IPS-11a (cell line): Measurements from ENCODE around the gene ZBTB47.

Source experiments
- H3K4me3 ChIP-seq: one replicate; pipeline ENCODE4 v1.5.1; 2013; ENCODE audit warnings: low read depth, low read length, control low read depth

ZBTB47 gene

DNA sequence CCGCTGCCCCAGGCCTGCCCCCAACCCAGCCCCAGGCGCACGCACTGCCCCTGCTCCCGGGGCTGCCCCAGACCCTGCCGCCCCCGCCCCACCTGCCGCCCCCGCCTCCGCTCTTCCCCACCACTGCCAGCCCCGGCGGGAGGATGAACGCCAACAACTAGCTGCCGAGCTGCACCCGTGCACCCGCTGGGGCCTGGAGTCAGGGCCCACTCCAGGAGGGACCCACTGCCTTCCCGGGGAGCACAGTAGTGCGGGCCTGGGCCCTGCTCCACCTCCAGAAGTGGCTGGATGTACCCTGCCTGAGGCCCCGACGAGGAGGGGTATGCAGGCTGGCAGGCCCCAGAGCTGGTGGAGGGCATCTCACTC, 10.9 kb downstream of the ZBTB47 start:
- H3K4me3 ChIP-seq, result no peak overlapping the region

DNA sequence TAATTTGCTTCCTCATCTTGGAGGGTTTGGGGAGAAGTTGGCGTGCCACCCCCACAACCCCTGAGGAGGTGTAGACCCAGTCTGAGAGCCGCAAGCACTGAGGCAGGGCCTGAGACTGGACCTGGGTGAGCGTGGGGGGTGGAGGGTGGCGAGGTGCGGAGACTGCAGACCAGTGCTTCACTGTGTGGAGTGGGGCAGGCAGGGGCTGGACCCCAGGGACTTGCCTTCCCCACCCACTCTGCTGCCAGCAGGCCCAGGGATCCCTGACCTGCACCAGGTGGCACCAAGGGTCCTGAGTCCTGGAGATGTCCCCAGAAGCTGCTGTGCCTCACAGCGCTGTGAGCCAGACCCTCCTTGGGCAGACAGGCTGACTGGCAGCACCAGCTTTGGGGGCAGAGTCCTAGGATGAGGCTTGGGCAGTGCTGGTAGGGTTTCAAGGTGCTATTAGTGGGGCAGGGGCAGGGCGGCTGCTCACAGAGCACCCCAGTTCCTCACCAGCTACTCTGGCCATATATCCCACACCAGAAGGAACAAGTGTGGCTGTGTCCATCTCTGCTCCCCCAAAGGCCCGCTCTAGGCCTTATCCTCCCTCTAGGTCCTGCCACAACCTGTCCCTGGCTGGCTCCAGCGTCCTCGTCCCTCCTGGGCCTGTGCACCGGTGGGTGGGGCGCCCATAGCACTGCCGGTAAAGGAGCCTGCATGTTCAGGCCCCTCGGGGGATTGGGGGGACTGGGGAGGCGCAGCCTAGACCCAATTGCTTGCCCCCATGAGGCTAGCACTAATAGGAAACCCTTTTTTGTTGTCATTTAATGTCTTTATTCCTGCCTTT, 11.8 kb downstream of the ZBTB47 start:
- H3K4me3 ChIP-seq, result no peak overlapping the region

DNA sequence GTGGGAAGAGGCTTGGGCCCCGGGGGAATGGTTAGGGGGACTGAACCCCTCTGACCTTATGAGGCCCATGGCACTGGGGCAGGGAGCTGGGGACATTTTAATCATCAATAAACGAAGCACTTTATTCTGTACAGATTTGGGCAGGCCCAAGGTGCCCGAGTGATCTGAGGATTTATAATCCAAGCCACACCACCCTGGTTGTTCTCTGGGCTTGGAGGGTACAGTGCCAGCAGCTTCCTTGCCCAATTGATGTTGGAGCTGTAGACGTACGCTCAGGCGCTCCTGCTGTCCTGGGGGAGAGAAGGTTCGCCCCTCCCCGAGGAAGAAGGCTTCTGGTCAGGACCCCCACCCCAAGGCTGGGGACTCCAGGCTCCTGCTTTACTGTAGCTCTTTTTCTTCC, 12.5 kb downstream of the ZBTB47 start:
- H3K4me3 ChIP-seq, result no peak overlapping the region

DNA sequence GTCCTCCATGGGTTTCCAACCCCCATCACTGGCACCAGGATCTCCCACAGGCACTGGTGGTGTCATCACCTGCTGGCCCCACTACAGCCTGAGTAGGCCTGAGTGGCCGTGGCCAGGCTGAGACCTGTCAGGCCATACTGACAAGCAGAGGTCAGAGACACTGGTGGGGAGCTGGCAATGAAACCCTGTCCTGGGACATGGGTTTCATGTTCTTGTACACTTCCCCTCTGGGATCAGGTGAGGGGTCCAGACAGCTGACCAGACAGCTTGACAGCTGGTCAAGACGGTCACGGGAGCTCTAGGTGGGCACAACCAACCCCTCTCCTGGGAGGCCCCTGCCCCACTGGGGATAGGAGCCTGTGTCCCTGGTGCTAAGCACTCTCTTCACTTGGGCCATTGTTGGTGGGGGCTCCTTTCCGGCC, 13.1 kb downstream of the ZBTB47 start:
- H3K4me3 ChIP-seq, result no peak overlapping the region

DNA sequence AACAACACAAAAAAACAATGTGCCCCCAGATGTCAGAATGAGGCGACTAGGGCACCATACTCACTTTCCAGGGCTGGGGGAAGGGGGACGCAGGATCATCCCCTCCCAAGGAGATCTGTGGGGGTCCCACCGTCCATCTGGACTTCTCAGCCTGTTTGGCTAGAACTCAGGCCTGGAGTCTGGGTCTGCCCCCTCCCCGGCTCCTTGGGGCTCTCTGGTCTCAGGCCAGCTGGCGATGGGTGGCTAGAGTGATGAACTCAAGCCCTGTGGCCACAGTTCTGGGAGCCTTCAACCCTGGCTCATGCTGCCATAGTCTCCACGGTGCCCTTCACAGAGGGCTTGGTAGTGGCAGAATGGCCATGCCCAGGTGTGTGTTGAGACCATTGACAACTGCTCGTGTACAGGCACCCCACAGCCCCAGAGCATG, 13.6 kb downstream of the ZBTB47 start:
- H3K4me3 ChIP-seq, result no peak overlapping the region

DNA sequence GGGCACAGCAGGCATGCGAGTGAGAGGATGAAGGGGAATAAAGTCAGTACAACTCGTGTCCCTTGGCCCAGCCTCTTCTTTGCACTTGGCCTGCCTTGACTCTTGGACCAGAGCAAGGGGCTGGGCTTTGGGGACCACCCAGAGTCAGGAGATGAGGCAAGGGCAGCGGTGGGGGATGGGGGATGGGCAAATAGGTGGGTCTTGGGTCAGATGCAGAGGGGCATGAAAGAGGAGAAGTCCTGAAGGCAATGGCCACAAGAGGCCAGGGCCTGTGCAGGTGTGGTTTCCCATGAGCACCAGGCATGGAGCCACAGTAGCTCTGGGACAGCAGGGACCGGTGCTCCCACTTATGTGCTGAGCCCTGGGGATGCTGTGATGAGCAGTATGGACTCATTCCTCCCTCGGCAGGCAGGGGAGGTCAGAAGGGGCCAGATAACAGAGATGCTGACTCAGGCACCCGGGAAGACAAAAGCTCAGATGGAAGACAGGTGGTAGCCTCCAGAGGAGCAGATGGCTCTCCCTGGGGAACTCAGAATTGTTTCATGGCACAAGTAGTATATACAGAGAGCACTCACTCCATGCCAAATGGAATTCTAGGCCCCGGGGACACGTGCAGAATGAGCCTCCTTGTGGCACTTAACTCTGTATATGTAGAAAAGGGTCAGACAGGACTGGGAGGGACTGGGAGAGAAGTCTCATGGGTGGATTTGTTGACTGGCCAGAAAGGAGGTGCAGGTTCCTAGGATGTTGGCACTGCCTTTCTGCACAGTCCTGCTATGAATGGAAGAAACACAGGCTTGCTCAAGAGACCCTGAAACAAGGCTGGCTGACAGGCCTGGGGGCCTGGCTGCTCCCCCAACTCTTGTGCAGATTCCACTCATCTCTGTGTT, 14.3 kb downstream of the ZBTB47 start:
- H3K4me3 ChIP-seq, result no peak overlapping the region

DNA sequence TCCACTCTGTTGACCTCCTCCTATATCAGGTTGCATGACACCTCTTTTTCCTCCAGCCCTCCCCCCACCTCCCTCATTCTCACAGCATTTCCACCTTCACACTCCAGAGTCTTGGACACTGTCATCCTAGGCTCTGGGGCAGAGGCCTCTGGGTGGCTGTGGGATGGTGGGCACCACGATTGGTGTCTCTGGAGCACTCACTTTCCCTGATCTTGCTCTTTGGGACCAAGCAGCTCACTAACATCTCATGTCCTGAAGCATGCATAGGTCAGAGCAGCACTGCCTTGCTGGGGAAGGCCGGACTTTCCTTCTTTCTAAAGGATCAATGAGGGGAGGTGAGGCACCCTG, 14.9 kb downstream of the ZBTB47 start:
- H3K4me3 ChIP-seq, result no peak overlapping the region

DNA sequence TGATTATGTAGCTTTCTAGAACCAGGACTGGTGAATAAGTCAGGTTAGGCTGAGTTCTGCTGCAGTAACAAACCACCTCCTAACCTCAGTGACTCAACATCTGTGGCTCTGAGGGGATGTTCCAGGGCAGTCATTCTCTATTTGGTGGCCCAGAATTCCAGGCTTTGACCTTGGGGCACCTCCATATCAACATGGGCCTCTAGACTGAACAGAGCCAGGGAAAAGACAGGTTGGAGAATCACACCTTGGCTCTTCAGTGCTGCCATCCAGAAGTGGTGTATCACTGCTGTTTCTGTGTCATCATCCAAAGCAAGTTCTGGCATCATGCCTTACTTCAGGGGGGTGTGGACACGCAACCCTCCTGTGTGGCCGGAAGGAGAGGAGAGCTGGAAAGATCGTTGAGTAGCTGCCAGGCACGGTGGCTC, 15.3 kb downstream of the ZBTB47 start:
- no peak overlapping the region for H3K4me3 ChIP-seq

DNA sequence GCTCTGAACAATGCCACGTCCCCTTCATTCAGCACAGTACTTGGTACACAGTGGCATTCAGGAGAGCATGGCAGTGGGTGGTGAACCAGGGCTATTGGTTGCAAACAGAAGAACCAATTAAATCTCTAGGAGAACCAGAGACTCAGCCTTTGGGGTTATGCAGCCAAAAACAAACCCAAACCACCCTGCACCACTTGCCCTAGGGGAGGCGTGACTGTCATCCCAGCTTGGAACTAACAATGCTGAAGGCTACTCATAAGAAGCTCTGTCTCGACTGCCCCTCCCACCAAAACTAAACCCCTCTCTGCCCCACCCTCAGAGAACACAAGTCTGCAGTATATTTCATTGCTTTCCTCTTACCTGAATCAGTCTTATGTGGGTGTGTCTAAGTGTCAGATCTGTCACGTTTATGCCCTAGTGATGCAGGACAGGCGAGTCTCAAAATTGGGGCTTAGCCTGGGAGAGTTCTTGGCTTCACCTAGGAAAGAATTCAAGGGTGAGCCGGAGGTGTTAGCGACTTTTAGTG, 16.6 kb downstream of the ZBTB47 start:
- H3K4me3 ChIP-seq, result no peak overlapping the region

DNA sequence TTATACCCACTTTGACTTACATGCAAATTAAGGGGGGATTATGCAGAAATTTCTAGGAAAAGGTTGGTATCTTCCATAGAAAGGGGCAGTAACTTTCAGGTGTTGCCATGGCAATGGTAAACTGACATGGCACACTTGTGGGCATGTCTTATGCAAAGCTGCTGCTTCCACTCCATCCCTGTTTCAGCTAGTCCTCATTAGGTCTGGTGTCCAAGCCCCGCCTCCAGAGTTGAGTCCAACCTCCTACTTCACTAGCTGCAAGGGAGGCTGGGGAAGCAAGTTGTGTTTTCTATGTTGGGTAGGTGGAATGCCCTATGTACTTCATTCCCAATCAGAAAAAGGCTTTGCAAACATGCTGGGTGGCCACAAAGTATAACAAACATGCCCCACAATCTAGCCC, 17.2 kb downstream of the ZBTB47 start:
- H3K4me3 ChIP-seq, result no peak overlapping the region

DNA sequence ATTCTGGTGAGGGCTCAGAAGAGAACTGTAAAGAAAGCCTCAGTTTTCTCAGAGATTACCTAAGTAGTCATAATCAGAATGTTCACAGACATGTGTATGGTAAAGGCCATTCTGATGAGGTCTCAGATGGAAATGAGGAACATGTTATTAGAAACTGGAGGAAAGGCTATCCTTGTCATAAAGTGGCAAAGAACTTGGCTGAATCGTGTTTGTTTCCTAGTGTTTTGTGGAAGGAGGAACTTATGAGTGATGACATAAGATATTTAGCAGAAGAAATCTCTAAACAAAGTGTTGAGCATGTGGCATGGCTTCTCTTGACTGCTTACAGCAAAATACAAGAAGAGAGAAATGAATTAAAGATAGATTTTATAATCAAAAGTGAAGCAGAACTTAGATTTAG, 19.0 kb downstream of the ZBTB47 start:
- H3K4me3 ChIP-seq, result no peak overlapping the region

DNA sequence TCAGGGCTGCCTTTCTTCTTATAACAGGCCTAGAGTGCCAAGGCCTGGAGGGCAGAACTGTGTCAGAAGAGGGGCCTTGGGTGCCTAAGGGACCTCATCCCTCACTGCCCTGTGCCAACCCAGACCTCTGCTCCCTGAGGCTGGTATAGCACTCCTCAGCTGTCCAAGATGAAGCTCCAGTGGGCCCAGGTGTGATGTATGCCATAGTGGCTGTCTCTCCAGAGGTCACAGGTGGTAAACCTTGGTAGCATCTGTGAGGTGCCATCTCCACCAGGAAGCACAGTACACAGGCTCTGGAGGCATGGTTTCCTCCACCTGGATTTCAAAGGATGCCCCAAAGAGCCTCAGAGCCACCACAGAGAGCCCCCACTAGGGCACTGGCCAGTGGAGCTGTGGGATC, 19.6 kb downstream of the ZBTB47 start:
- H3K4me3 ChIP-seq, result no peak overlapping the region

DNA sequence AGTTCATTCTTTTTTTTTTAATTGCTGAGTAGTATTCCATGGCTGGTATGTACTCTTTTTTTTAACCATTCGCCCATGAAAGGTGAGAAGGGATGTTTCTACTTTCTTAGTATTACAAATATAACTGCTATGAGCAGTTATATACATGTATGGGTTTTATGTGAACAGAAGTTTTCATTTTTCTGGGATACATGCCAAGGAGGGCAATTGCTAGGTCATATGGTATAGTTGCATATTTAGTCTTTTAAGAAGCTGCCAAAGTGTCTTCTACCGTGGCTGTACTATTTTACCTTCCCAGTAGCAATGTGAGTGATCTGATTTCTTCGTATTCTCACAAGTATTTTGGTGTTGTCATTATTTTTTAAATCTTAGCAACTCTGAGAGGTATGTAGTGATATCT, 20.6 kb downstream of the ZBTB47 start:
- no peak overlapping the region for H3K4me3 ChIP-seq

DNA sequence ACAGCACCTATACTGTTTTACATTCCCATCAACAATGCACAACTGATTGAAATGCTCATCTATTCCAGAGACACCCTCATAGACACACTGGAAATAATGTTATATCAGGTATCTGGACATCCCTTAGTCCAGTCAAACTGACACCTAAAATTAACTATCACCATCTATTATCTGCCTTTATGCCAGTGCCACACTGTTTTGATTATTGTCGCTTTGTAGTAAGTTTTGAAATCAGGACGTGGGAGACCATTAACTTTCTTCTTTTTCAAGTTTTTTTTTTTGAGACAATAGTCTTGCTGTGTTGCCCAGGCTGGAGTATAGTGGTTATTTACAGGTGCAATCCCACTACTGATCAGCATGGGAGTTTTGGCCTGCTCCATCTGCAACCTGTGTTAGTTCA, 22.4 kb downstream of the ZBTB47 start:
- no peak overlapping the region for H3K4me3 ChIP-seq

DNA sequence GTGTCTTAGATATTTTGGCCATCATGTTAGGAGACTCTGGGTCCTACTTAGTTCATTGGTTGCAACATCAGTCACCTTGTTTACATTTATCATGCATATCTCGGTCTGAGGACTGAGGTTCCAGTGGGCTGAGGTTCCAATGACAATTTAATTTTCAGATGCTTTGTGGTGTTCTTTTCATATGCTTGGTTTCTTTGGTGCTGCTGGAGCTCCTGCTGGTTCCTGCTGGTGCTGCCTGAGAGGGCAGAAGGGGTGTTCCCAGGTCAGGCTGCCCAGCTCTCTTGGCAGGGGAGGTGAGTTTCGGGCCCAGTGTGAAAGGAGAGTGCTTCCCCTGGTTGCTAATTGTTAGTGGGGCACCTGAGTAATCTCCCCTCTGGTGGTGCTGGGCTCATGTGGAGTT, 24.9 kb downstream of the ZBTB47 start:
- no peak overlapping the region for H3K4me3 ChIP-seq

DNA sequence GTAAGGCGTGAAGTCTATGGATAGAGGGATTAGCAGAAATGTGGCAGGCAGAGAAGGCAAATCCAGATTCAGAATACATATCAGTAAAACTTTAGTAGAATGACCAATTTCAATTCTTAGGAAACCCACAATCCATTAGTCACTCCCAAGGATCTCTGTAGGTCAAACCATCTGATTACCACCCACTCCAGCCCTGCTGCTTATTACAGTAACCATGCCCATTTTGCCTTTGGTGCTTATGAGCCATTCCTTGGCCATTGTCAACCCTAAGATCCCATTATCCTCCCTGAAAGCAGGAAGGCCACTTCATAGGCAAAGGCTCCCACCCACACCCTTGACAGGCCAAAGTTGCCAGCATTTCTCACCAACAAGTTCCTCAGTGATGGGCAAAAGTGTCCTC, 26.8 kb downstream of the ZBTB47 start:
- H3K4me3 ChIP-seq, result no peak overlapping the region

DNA sequence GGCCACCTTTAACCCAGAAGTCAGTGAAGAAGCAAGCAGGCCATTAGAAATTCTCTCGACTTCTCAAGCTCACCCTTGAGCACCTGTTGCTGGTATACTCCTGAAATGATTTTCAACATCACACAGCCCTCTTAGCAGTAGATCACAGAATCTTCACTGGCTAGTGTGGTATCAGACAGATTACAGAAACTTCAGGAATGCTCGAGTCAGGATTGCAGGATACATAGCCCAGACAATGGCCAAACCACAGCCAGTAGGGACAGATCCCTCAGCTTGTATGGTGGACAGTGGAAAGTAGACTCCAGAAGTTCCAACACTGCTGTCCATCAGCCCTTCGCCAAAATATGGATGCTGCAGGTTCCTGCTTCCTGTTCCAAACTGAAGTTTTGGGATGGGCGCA, 27.3 kb downstream of the ZBTB47 start:
- H3K4me3 ChIP-seq, result no peak overlapping the region

DNA sequence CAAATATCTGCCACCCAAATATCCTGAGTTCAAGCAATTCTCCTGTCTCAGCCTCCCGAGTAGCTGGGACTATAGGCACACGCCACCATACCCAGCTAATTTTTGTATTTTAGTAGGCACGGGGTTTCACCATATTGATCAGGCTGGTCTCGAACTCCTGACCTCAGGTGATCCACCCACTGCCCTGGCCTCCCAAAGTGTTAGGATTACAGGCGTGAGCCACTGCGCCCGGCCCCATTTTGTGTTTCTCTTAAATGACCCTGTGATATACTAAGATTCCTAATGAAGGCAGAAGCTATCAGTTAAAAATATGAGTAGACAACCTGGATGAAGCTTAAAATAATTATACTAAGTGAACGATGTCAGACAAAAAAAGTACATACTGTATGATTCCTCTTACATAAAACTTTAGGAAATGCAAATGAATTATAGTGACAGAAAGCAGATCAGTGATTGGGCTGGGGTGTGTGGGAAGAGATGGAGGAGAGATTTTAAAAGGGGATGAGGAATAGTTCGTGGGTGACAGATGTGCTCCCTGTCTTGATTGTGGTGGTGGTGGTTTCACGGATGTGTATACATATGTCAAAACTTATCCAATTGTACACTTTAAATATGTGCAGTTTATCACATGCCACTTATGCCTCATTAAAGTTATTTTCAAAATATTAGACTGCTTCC, 28.0 kb downstream of the ZBTB47 start:
- no peak overlapping the region for H3K4me3 ChIP-seq

DNA sequence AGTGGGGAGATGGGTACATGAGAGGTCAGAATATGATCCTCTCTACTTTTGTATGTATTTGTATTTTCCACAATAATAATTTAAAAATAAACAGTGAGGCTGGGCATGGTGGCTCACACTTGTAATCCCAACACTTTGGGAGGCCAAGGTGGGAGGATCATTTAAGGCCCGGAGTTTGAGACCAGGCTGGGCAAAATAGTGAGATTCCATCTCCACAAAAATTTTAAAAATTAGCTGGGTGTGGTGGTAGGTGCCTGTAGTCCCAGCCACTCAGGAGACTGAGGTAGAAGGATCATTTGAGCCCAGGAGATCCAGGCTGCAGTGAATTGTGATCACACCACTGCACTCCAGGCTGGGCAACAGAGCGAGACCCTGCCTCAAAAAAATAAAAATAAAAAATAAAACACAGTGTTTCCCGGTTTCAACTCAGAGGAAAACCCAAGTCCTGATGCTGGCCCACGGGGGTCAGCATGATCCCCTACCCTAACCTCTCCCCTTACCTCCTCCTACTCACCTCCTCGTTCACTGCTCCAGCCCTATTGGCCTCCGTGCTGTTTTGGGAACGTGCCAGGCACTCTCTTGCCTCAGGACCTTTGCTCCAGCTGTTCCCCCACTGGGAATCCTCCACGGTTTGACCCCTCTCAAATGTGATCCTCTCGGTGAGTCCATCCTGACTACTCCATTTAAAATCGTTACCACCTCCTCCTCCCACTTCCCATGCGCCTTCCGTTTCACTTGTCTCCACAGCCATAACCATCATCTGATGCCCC, 29.0 kb downstream of the ZBTB47 start:
- H3K4me3 ChIP-seq, result no peak overlapping the region

DNA sequence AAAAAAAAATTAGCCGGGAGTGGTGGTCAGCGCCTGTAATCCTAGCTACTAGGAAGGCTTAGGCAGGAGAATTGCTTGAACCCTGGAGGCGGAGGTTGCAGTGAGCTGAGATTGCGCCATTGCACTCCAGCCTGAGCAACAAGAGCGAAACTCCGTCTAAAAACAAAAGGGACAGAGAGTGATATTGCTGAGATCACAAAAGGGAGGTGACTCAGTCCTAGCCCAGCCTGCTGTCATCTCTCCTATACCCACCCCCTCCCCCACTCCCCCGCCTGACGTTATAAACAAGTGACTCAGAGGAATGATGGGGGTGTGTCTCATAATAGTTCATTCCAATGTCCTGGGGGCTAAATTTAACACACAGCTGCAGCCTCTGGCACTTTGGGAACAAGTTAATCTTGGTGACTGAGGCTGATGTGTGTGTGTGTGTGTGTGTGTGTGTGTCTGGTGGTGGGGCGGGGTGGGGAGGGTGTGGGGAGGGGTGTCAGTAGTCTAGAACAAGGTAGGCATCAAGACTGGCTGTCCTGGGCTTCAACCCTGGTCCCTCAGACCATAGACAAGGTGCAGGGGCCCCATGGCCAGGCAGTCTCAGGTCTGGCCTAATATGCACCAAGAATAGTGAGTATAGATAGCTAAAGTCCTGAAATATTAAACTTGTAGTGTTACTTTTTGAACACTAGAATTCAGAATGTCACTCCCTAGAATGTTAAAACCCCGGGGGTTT, 30.5 kb downstream of the ZBTB47 start:
- H3K4me3 ChIP-seq, result no peak overlapping the region
